Measurements from ENCODE around the gene GBE1. TPM values are rescaled to one million over a fixed set of nuclear protein-coding genes. Genes with fewer than 3 reads are reported as not detected.

Gene GBE1
- polyA plus RNA-seq, 1 of the 3 experiments (the other 2 are of a cell fraction), result 14.2 TPM

GRCh38 chr3:81572201-81572756 is 189.2 kb downstream of the GBE1 start:
- H3K36me3 ChIP-seq (replicated peaks in 1 of 2; ENCODE audit: control insufficient read depth in 1 of 2, insufficient read depth in 2 of 2, low read length in 1 of 2), result peaks cover 0 to 9% of the 10 kb centered on the region in 2 experiments
- POLR2A ChIA-PET, result no interaction called here
- DNase-seq, result no peak
- H3K27me3 ChIP-seq (ENCODE audit: insufficient read depth), result no peaks in the 10 kb centered on the region
- H3K9me3 ChIP-seq, result no peaks in the 10 kb centered on the region
- H2AFZ ChIP-seq (ENCODE audit: low read depth), result no peak overlapping the region
- H3F3A ChIP-seq (replicated peaks; ENCODE audit: insufficient read depth), result no peaks in the 10 kb centered on the region
- H3K9me2 ChIP-seq, result peaks cover 3% of the 10 kb centered on the region; the same call in 1 of the 2 replicates
- no peak overlapping the region for H3K27ac ChIP-seq (ENCODE audit: low read depth in 2 of 2, low read length in 1 of 2)
- CTCF ChIA-PET, result interaction anchor here (1.0 to 1.7 kb wide), 2 partner anchors 10 to 82 kb away, joined by 4 to 5 read pairs; no protein-coding TSS in a partner anchor
- 98% methylated on average over 1 of the region's 1 CpG for WGBS (ENCODE audit: low lambda C conversion rate)
- no peak overlapping the region for H3K9ac ChIP-seq
- H3K79me2 ChIP-seq (ENCODE audit: insufficient read depth), result no peaks in the 10 kb centered on the region
- H4K20me1 ChIP-seq (ENCODE audit: insufficient read depth), result no peaks in the 10 kb centered on the region
- H3K4me3 ChIP-seq (ENCODE audit: low read depth in 2 of 2, low read length in 1 of 2), result no peak overlapping the region
- H3K4me1 ChIP-seq (ENCODE audit: control insufficient read depth in 1 of 2, insufficient read depth in 2 of 2, low read depth in 1 of 2, low read length in 1 of 2), result no peaks in the 10 kb centered on the region
- H3K4me2 ChIP-seq, result no peak overlapping the region
- TF ChIP-seq PBX3 (IDR thresholded peaks at IDR 0.05), result no peak
- no peak for TF ChIP-seq MEF2A (IDR thresholded peaks at IDR 0.05; ENCODE audit: borderline replicate concordance, low read depth)
- no peak for TF ChIP-seq FOSL2 (IDR thresholded peaks at IDR 0.05; ENCODE audit: borderline replicate concordance, low read depth)
- no peak for TF ChIP-seq MAX (IDR thresholded peaks at IDR 0.05; ENCODE audit: low read depth)
- TF ChIP-seq JUND (IDR thresholded peaks at IDR 0.05), result no peak
- TF ChIP-seq RCOR1 (IDR thresholded peaks at IDR 0.05; ENCODE audit: low read length), result no peak
- TF ChIP-seq EP300 (IDR thresholded peaks at IDR 0.05; ENCODE audit: borderline replicate concordance in 1 of 2, low read depth in 1 of 2, low read length in 1 of 2), result no peak
- TF ChIP-seq, protein P1, sequence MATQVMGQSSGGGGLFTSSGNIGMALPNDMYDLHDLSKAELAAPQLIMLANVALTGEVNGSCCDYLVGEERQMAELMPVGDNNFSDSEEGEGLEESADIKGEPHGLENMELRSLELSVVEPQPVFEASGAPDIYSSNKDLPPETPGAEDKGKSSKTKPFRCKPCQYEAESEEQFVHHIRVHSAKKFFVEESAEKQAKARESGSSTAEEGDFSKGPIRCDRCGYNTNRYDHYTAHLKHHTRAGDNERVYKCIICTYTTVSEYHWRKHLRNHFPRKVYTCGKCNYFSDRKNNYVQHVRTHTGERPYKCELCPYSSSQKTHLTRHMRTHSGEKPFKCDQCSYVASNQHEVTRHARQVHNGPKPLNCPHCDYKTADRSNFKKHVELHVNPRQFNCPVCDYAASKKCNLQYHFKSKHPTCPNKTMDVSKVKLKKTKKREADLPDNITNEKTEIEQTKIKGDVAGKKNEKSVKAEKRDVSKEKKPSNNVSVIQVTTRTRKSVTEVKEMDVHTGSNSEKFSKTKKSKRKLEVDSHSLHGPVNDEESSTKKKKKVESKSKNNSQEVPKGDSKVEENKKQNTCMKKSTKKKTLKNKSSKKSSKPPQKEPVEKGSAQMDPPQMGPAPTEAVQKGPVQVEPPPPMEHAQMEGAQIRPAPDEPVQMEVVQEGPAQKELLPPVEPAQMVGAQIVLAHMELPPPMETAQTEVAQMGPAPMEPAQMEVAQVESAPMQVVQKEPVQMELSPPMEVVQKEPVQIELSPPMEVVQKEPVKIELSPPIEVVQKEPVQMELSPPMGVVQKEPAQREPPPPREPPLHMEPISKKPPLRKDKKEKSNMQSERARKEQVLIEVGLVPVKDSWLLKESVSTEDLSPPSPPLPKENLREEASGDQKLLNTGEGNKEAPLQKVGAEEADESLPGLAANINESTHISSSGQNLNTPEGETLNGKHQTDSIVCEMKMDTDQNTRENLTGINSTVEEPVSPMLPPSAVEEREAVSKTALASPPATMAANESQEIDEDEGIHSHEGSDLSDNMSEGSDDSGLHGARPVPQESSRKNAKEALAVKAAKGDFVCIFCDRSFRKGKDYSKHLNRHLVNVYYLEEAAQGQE (IDR thresholded peaks at IDR 0.05; ENCODE audit: low read depth, low read length), result no peak
- TF ChIP-seq ELF1 (IDR thresholded peaks at IDR 0.05), result no peak
- no peak for TF ChIP-seq TCF12 (IDR thresholded peaks at IDR 0.05)
- TF ChIP-seq TEAD4 (IDR thresholded peaks at IDR 0.05; ENCODE audit: borderline replicate concordance, insufficient read depth), result no peak
- TF ChIP-seq YY1 (IDR thresholded peaks at IDR 0.05; ENCODE audit: low read depth), result no peak
- no peak for TF ChIP-seq FOXJ3 (CRISPR knock-in tag; IDR thresholded peaks at IDR 0.05)
- no peak for TF ChIP-seq USF2 (IDR thresholded peaks at IDR 0.05; ENCODE audit: borderline replicate concordance, low read depth, low read length)
- no peak for TF ChIP-seq GABPA (IDR thresholded peaks at IDR 0.05; ENCODE audit: low read depth)
- TF ChIP-seq NRF1 (IDR thresholded peaks at IDR 0.05; ENCODE audit: low read depth, low read length), result no peak
- no peak for TF ChIP-seq SIN3A (IDR thresholded peaks at IDR 0.05; ENCODE audit: borderline replicate concordance, low read depth, low read length)
- no peak for TF ChIP-seq CHD2 (IDR thresholded peaks at IDR 0.05; ENCODE audit: low read length, partially characterized antibody)
